Right ventricle myocardium inferior (tissue), 1 donor: ENCODE data around the gene ARHGEF19. TPM values are rescaled to one million over a fixed set of nuclear protein-coding genes. Genes with fewer than 3 reads are reported as not detected.
"Not testable (repeated sequence)": the region's sequence is repeated elsewhere in the genome, so short reads cannot be mapped to it uniquely, and the experiment has no call there.

Experiments
- ATAC-seq: fragments of 200-7000 bp; cut with Tn5 transposase; one replicate; pipeline ENCODE4 v1.9.1; 2020; ENCODE audit warnings: mild to moderate bottlenecking, moderate library complexity
- DNase-seq: peaks from one replicate; pipeline ENCODE4 v3.0.0; 2021; ENCODE audit errors: missing footprints
- intact Hi-C: fragments of 100-400 bp; cut with DNase I; formaldehyde crosslinking; loops from one replicate; pipeline ENCODE4 v1.11.0; 2022
- total RNA-seq: library from RNA; stranded (reverse); fragmentation: NEBNext Ultra II Directional; extraction: Animal tissue kit (Norgen Biotek cat#: 25700); gene quantifications from one replicate; pipeline ENCODE4 v1.2.1, GENCODE V29; 2021
- donor health status: DM: no; HTN: yes; CAD: no; lungs with severe emphysema.

The ARHGEF19 gene
- total RNA-seq, 1 donor from 2014 or later, result 2.8 TPM

DNA sequence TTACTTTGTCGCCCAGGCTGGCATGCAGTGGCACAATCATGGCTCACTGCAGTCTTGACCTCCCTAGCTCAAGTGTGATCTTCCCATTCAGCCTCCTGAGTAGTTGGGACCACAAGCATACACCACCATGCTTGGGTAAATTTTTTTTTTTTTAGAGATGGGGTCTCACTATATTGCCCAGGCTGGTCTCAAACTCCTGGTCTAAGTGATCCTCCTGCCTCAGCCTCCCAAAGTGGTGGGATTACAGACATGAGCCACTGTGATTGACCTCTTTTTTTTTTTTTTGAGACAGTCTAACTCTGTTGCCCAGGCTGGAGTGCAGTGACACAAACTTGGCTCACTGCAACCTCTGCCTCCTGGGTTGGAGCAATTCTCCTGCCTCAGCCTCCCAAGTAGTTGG, 33.8 kb upstream of the ARHGEF19 start:
- intact Hi-C loops, ATAC-seq, DNase-seq: not testable (repeated sequence)

GRCh38 chr1:16245476-16246196, 33.2 kb upstream of the ARHGEF19 start:
- DNase-seq, result no peak
- ATAC-seq, result no peak
- intact Hi-C loops, result loop anchor here (2.0 kb wide), 2 partner anchors 105 to 167 kb away; no protein-coding TSS in a partner anchor

- intact Hi-C loops, result loop anchor here (2.0 to 5.0 kb wide), 3 partner anchors 37 to 166 kb away; no protein-coding TSS in a partner anchor
- ATAC-seq (no peak), DNase-seq (no peak)
These were observed 32.3 kb upstream of the ARHGEF19 start for GRCh38 chr1:16244650-16245285.

DNA sequence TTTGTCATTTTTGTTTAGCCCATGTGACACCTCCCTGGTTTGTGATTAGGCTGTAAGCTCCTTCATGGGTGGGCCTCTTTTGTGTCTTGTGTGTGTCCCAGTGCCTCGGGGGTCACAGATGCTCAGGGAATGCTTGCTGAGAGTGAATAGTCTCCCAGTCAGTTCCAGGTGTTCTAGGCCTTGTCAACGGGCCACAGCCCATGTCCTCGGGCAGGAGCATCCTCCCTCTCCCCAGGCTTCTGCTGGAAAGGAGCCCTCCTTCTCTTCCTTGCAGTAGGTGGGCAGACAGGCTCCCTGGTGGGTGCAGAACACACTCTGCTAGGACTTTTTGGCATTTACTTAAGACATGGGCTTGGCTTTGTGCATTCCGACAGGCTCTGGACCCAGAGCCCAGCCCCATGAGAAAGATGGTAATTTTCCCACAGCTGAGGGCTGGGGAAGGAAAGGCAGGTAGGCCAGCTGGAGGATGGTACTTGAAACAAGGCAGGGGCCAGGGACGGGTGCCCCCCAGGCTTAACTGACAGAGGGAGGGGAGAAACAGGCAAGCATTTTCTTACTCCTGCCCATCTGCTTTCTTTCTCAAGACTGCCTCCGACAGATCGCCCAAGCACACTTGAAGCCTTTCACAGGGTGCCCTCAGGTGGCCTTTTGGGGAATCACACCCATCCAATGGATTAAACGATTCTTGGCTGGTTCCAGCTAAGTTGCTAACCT, 31.6 kb upstream of the ARHGEF19 start:
- peak; percentile 21 for ATAC-seq
- DNase-seq, result peak; percentile 81
- intact Hi-C loops, result loop anchor here (2.0 to 5.0 kb wide), 3 partner anchors 37 to 165 kb away; no protein-coding TSS in a partner anchor

DNA sequence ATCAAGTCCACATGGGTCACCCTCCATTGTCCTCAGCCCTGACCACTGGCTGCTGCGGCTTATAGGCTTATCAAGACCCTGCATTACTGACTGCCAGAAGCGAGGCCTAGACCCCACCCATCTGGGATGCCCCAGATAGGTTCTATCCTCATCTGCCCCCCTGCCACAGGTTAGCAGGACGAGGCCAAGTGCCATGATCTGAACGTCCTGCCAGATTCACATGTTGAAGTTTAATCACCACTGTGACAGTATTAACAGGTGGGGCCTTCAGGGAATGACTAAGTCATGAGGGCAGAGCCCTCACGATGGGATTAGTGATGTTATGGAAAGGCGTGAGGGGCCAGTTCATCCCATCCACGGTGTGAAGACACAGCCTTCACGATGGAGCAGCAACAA, 30.8 kb upstream of the ARHGEF19 start:
- ATAC-seq, result no peak
- intact Hi-C loops, result loop anchor here (5.0 kb wide), 1 partner anchor 36 kb away; no protein-coding TSS in a partner anchor
- DNase-seq, result no peak

DNA sequence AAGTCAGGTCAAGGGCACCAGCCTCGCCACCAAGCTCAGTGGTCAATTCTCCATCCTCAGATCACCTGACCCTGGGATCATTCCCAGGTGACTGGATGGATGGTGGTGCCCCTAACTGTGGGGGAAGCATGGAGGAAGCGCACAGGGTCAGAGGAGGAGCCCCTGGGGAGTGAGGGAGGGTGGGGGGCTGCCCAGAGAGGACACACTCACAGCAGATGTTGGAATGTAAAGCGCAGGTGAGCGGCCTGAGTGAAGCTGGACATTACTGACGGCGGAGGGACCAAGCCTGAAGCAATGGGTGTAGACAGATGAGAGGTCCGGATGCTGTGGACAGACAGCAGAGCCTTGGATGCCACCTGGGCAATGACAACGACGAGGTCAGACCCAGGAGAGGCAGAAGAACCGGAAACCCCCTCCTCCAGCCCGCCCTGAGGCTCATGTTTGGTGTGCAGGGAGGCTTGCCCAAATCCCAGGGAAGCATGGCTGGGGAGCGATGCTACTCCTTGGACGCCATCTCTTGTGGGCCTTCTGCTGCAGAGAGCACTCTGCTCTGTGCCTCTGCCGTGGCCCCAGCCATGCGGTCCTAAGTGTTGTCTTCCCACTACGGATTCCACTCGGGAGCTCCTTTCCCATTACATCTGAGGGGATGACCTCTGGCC, 30.2 kb upstream of the ARHGEF19 start:
- DNase-seq (no peak), ATAC-seq (no peak)
- intact Hi-C loops, result loop anchor here (5.0 kb wide), 1 partner anchor 35 kb away; no protein-coding TSS in a partner anchor

GRCh38 chr1:16241221-16241708, 28.8 kb upstream of the ARHGEF19 start:
- no peak for ATAC-seq
- no peak for DNase-seq
- intact Hi-C loops, result loop anchor here (5.0 kb wide), 1 partner anchor 34 kb away; no protein-coding TSS in a partner anchor

DNA sequence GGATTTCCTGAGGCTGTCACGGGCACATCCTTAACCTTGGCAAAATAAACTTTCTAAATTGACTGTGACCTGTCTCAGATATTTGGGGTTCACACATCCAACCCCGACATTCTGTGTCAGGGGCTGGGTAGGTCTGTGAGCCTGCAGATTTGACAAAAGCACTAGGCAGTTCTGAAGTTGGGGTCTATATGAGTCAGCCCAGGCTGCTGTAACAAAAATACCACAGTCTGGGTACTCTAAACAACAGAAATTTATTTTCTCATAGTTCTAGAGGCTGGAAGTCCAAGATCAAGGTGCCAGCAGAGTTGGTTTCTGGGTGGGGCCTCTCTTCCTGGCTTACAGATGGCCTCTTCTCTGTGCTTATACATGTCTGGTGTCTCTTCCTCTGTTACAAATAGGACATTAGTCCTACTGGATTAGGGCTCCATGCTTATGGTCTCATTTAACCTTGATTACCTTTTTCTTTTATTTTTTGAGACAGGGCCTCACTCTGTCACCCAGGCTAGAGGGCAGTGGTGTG, 27.6 kb upstream of the ARHGEF19 start:
- intact Hi-C loops, result loop anchor here (5.0 kb wide), 1 partner anchor 33 kb away; no protein-coding TSS in a partner anchor
- DNase-seq, result no peak
- ATAC-seq, result no peak

DNA sequence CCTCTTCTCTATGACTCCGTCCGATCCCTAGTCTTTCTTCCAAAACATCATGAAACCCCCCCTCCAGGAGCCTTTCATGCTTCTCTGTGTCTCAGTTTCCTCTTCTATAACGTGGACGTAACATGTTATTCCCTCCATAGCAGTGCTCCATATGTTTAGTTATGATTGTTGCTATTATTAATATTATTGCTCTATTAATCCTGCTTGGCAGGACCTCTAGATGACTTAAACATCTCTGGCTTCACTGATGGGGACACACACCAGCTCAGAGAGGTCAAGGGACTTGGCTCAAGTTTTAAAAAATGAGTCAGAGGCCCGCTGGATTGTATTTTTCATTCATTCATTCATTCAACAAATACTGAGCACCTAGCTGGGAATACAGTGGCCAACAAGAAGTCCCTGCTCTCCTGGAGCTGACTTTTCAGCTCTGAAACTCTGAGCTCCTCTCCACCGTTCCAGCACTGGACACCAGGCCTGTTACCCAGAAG, 24.9 kb upstream of the ARHGEF19 start:
- DNase-seq (no peak), ATAC-seq (no peak)
- intact Hi-C loops, result loop anchor here (2.0 kb wide), 1 partner anchor 21 kb away; no protein-coding TSS in a partner anchor

- peak; percentile 94 for ATAC-seq
- intact Hi-C loops, result loop anchor here (2.0 kb wide), 1 partner anchor 20 kb away; no protein-coding TSS in a partner anchor
- peak; percentile 98 for DNase-seq
These were observed 24.3 kb upstream of the ARHGEF19 start, which contains the start of gene CPLANE2 for GRCh38 chr1:16236511-16237342. Gene CPLANE2, minus strand, starts transcription at chr1:16237183. Its CDS starts 441 bp downstream, at chr1:16236742.

- intact Hi-C loops, result loop anchor here (2.0 kb wide), 1 partner anchor 19 kb away; no protein-coding TSS in a partner anchor
- DNase-seq (no peak), ATAC-seq (peak; percentile 63)
These were observed 23.6 kb upstream of the ARHGEF19 start for GRCh38 chr1:16235944-16236510.

DNA sequence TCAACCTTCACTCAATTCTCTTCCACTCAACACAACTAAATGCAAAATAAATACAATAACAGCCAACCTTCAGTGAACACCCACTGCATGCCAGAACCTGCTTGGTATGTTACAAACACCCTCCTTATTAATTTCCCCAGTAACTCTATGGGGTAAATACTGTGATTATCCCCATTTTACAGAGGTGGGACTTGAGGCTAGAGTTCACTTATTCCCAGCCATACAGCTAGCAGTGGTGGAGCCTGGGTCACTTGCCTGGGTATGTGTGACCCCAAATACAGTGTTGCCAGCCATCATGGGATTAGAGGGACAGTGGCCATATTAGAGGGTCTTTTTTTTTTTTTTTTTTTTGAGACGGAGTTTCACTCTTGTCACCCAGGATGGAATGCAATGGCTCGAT, 22.9 kb upstream of the ARHGEF19 start:
- no peak for ATAC-seq
- intact Hi-C loops, result no loop called here
- no peak for DNase-seq

DNA sequence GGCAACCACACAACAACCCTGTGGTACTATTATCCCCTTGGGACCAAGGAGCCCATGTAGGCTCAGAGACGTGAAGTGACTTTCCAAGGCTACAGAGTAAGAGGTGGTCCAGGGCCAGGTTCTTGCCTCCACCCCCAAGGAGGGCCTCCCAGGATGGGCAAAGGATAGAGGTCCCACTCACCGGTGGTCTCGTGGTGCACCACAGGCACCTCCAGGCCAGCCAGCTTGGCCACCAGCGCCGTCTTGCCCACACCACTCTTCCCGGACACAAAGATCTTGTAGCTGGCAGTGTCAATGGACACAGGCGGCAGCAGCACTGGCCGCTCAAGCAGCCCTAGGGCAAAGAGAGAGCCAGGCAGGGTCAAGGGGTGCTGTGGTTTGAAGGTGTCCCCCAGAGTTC, 21.0 kb upstream of the ARHGEF19 start:
- DNase-seq, result no peak
- no peak for ATAC-seq
- intact Hi-C loops, result no loop called here

GRCh38 chr1:16232316-16232710, 19.9 kb upstream of the ARHGEF19 start:
- no peak for DNase-seq
- intact Hi-C loops, result no loop called here
- no peak for ATAC-seq

DNA sequence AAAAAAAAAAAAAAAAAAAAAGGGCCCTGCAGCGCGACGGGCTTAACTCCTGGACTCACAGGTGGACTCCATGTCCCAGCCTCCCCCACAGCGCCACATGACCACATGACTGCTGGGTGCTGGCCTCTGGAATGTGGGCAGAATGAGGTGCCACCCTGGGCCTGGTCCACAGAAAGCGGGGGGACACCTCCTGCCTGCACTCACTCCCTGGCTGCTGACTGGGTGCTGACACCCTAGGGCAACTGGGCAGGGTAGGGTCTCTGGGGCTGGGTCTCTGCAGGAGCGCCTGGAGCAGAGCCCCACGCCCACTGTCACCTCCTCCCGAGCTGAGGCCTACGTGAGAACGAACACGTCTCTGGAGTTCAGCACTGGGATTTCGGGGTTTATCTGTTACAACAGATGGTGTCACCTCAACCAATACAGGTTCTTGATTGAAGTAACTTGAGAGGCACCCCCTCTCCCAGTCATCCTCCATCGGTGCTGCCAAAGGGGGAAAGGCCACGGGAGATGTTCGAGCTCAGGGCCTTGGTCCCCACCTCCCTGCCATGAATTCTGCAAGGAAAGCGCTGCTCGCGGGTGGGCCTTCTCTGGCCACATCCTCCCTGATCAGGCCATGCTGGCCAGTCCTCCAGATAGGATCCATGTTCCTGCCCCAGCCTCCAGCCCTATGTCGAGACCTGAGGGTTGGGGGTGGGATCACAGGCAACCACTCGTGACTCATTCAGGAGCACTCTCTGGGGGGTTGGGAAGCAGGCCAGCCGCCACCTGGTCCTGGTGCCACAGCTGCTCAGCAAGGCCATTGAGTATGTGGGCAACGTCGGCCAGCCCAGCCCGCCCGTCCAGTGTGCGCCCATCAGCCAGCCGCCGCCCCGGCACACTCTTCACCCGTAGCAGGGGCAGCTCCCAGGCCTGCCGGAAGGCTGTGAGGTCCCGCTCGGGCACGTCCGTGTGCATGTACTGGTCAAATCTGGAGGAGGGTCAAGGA, 19.2 kb upstream of the ARHGEF19 start:
- no peak for ATAC-seq
- no peak for DNase-seq
- intact Hi-C loops, result no loop called here

DNA sequence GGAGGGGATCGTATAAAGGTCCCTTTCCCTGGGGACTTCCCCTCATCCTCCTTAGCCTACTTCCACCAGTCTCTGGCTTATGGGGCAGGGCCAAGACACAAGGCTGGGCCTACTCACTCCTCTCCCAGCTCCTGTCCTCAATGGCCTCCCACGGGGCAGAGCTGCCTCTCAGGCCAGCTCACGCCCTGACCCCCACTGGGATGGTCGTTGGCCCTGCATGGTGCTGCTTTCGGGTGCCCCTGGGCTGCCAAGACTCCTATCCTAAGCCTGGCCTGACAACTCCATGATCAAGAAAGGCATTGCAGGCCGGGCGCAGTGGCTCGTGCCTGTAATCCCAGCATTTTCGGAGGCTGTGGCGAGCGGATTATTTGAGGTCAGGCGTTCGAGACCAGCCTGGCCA, 18.3 kb upstream of the ARHGEF19 start:
- ATAC-seq (no peak), DNase-seq (no peak)
- intact Hi-C loops, result no loop called here
